HFF-Myc (cell line): ENCODE results near the gene SLC4A9.
"Not testable (repeated sequence)": the region's sequence is repeated elsewhere in the genome, so short reads cannot be mapped to it uniquely, and the experiment has no call there.

Experiments
- DNase-seq: peaks from one replicate; pipeline ENCODE4 v3.0.0-alpha.2; 2011; ENCODE audit warnings: low read depth; ENCODE audit errors: extremely low read depth
- H3K4me3 ChIP-seq: replicated peaks from 2 replicates; pipeline ENCODE4 v1.5.1; 2011; ENCODE audit warnings: low read depth, mild to moderate bottlenecking, control low read depth, low read length
- TF ChIP-seq, protein P1 (sequence below): IDR thresholded peaks from 2 replicates; pipeline ENCODE4 v1.5.1; 2012; ENCODE audit warnings: mild to moderate bottlenecking, low read depth, low read length, control low read depth; ENCODE audit errors: missing control alignments

The SLC4A9 gene

DNA sequence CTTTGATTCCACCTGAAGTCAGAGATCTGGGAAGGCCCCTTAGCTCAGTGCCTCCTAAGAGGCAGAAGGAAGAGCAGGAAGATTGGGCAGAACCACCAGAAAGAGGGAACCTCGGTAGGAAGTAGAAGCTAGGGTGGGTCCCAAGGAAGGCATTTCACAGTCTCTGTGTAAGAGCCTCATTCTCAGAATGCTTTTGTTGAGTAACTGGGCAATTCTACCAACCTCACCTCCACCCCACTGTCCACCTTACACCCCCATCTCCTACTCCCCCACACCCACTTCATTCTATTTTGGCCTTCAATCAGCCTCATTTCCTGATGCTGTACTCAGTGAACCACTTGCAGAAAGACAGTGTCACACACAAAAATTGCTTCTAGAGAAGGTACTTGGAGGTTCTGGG is 17.1 kb upstream of the SLC4A9 start:
- H3K4me3 ChIP-seq = no peak overlapping the region
- TF ChIP-seq, protein P1, sequence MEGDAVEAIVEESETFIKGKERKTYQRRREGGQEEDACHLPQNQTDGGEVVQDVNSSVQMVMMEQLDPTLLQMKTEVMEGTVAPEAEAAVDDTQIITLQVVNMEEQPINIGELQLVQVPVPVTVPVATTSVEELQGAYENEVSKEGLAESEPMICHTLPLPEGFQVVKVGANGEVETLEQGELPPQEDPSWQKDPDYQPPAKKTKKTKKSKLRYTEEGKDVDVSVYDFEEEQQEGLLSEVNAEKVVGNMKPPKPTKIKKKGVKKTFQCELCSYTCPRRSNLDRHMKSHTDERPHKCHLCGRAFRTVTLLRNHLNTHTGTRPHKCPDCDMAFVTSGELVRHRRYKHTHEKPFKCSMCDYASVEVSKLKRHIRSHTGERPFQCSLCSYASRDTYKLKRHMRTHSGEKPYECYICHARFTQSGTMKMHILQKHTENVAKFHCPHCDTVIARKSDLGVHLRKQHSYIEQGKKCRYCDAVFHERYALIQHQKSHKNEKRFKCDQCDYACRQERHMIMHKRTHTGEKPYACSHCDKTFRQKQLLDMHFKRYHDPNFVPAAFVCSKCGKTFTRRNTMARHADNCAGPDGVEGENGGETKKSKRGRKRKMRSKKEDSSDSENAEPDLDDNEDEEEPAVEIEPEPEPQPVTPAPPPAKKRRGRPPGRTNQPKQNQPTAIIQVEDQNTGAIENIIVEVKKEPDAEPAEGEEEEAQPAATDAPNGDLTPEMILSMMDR = no peak
- DNase-seq = no peak

- DNase-seq, H3K4me3 ChIP-seq: not testable (repeated sequence)
Measured at GRCh38 chr5:140343849-140344248, 16.1 kb upstream of the SLC4A9 start.

- TF ChIP-seq, protein P1 = no peak
- peak overlapping the region; percentile 56; the same call in 1 of the 2 replicates for H3K4me3 ChIP-seq
- DNase-seq = no peak
Measured at GRCh38 chr5:140344683-140345423, 15.1 kb upstream of the SLC4A9 start.

- TF ChIP-seq, protein P1 = peak; percentile 13
- no peak for DNase-seq
- peak overlapping the region; percentile 56 for H3K4me3 ChIP-seq
Measured at GRCh38 chr5:140345919-140346347, 14.1 kb upstream of the SLC4A9 start.

DNA sequence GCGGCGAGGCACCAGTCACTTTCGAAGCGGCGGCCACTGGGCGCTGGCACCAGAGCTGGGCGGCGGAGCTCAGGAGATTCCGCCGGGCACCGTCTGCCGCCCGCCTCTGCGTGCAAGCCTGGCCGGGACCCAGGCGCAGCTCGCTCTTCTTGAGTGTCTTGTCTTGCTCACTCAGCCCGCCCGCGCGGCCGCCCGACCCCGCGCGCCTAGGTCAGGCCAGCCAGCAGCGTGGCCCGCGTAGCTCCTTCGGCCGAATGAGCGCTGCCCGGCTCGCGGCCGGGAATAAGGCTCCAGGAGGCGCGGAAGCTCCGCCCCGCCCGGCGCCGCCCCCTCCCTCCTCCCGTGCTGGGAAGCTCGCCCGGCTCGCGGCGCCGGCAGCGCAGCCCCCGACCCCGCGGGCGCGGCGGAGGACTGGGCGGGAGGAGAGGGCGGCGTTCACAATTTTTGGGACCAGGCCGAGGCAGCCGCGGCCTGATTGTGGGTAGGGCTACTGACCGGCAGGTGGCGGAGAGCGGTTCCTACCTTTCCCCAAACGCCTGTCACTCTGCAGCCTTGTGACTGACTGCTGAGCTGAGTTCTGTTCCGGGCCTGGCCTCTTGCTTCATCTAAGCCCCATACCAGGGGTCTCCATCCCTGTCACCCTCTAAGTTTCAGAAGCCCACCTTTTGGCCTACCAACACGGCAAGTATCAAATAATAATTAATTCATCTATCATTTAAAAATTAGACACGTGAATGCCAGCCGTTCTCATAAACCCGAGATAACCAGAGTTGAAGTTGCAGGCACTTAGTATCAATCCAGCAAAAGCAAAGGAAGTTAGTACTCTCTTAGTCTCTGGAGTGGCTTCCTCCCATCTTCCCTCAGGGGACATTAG is 13.4 kb upstream of the SLC4A9 start, which contains the start of gene HBEGF:
HBEGF (minus strand) TSS at position 256 of the 874 bp plus-strand sequence. CDS start 275 bp downstream, outside the sequence.
- H3K4me3 ChIP-seq = peak within 1 kb of the TSS; percentile 56
- TF ChIP-seq, protein P1 = peak; percentile 41
- DNase-seq = no peak

- no peak overlapping the region for H3K4me3 ChIP-seq
- TF ChIP-seq, protein P1 = no peak
- no peak for DNase-seq
Measured at GRCh38 chr5:140347360-140347759, 12.6 kb upstream of the SLC4A9 start.

GRCh38 chr5:140348104-140348503 is 11.9 kb upstream of the SLC4A9 start:
- TF ChIP-seq, protein P1 = no peak
- no peak overlapping the region for H3K4me3 ChIP-seq

More at GRCh38 chr5:140348104-140348503, 11.9 kb upstream of the SLC4A9 start:
- DNase-seq = no peak
